DMS79 treated with DMSO at 0.1 percent for 48 hours (cell line): Measurements from ENCODE around the gene ATOH8.

Experiments used
- DNase-seq: peaks from one replicate; lab custom pipeline; 2025; lab: John Stamatoyannopoulos, UW

ATOH8 gene

DNA sequence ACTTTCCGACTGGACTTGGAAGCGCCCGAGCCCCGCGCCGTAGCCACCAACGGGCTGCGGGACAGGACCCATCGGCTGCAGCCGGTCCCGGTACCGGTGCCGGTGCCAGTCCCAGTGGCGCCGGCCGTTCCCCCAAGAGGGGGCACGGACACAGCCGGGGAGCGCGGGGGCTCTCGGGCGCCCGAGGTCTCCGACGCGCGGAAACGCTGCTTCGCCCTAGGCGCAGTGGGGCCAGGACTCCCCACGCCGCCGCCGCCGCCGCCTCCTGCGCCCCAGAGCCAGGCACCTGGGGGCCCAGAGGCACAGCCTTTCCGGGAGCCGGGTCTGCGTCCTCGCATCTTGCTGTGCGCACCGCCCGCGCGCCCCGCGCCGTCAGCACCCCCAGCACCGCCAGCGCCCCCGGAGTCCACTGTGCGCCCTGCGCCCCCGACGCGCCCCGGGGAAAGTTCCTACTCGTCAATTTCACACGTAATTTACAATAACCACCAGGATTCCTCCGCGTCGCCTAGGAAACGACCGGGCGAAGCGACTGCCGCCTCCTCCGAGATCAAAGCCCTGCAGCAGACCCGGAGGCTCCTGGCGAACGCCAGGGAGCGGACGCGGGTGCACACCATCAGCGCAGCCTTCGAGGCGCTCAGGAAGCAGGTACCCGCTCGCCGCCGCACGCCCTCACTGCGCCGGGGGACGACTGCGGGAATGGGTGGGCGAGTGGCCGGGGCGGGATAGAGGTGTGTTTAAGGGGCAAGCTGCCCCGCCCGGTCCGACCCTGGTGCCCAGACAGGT, 713 bp downstream of the ATOH8 start:
- DNase-seq = peak; percentile 59

GRCh38 chr2:85755122-85756027, 1.6 kb downstream of the ATOH8 start:
- peak; percentile 36 for DNase-seq

DNA sequence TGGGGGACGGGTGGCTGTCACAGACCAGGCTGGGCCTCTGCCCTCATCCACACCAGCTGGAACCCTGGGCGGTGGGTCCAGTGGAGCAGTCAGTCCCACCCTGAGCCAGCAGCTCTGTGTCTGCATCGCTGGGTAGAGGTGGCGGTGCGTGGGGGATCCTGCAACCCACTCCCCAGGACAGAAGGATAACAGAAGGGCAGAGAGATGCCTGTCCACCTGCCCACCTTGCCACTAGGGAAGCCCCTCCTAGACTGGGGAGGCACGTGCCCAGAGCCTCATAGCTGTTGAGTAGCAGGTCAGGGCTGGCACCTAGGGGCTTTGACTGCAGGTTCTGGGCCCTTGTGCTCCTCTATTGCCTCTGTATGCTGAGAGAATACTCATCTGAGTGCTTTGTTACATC, 2.4 kb downstream of the ATOH8 start:
- DNase-seq = no peak

- DNase-seq = peak; percentile 10
These were observed 3.1 kb downstream of the ATOH8 start for GRCh38 chr2:85756822-85757435.

GRCh38 chr2:85757860-85758259, 4.1 kb downstream of the ATOH8 start:
- DNase-seq = no peak

DNA sequence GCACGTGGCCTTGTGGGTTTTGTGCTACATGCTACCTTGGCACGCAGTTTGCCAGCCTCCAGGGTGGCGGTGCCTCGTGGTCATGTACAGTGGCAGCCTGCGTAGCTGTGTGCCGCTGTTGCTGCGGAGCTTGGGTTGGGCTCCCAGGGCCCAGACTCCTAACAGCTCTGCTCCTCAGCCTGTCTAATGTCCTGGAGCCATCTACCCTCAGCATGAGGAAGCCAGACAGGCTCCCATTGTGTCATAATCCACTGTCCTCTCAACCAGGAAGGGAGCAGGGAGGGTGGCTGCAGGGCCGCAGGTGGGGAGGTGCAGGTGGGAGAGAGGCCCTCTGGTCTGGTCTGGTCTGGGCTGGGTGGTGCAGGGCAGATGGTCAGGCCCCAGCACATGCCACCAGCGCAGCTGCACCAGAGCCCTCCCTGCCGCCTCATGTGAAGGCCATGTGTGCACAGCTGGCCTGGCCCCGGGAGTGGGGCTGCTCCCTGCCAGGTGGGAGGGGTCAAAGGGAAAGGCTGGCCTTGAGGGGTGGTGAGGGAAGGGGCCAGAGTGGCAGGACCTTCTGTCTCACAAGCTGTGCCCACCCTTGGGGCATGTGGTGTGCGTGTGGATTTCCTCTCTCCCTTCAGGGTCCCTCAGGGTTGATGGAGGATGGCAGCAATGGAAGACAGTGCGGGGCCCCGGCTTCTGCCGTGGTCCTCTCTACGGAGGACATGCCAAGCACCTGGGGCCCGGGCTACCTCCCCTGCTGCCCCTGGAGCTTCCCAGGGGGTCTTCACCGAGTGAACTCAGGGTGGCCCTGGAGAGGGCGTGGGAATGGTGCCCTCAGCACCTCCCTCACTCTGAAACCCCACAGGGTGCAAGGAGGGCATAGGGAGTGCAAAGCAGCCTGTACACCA, 4.8 kb downstream of the ATOH8 start:
- no peak for DNase-seq

- DNase-seq = no peak
These were observed 5.4 kb downstream of the ATOH8 start for GRCh38 chr2:85759257-85759613.

GRCh38 chr2:85760371-85760770, 6.6 kb downstream of the ATOH8 start:
- no peak for DNase-seq

GRCh38 chr2:85760872-85761271, 7.1 kb downstream of the ATOH8 start:
- no peak for DNase-seq

- no peak for DNase-seq
These were observed 7.7 kb downstream of the ATOH8 start for GRCh38 chr2:85761512-85761944.

GRCh38 chr2:85761946-85762345, 8.2 kb downstream of the ATOH8 start:
- no peak for DNase-seq

DNA sequence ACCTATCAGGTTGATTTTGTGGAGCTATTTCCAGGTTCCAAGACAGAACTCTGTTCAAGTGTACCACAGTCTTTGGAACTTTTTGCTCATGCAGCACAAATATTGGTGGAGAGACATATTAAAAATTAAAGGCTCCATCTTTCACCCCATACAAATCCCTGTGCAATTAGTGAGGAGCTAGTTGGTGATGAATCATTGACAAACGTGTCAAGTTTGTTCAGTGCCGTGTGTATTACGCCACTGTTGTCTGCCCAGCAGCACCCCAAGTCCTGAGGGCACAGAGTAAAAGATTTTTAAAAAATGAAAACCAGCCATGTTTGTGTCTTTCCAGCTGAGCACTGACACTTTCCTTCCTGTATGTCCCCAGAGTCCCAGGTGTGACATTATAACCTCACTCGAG, 9.3 kb downstream of the ATOH8 start:
- no peak for DNase-seq

DNA sequence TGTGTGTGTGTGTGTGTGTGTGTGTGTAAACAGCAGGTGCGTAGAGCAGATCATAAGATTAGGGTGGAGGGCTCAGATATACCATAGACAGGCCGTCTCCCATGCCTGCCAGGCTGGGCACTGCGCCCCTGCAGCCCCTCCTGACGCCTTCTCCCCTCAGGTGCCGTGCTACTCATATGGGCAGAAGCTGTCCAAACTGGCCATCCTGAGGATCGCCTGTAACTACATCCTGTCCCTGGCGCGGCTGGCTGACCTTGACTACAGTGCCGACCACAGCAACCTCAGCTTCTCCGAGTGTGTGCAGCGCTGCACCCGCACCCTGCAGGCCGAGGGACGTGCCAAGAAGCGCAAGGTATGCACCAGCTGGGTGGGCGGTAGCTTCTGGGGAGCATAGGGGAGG, 10.0 kb downstream of the ATOH8 start:
- peak; percentile 21 for DNase-seq

DNA sequence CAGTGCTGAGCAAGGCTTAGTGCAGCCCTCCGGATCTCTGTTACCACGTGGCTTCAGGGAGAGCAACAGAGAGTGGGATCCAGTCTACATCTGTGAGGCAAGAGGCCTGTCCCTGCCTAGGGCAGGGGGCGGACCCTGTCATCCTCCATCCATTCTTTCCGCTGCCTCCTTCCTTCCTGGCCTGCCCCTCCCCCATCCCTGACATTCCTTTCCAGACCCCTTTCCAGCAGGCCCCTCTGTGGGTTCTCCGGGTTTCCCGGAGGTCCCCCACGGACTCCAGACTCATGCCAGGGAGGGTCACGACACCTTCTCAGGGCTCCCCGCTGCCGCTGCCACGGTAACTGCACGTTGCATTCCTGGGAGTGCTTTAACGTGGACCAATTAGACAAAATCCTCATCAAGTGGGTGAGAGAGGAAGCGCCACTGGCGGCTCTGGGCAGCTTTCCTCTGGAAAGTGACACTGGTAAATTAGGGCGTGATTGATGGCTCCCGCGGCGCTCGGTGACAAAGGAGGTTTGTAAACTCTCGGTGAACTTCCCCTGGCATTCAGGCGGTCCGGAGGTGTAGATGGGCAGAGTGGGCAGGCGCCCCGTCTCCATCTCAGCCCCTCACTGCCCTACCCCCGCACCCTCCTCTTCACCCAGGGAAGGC, 11.4 kb downstream of the ATOH8 start:
- DNase-seq = peak; percentile 69

DNA sequence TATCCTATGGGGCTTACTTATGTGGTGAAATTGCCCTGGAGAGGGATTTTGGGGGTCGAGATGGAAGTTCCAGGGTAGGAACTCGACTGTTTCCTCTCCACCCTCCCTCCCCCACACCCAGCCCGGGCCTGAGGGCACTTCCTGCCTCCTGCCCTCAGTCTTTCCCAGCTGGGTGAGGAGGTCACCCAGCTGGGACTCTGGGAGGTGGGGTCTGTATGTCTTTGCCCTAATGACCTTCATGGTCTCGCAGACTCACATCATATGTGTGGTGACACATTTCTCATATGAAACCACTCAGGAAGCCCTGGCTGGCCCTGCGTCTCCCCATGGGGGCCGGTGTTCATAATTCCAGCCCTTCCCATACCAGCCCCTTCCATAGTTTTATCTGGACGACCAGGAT, 12.4 kb downstream of the ATOH8 start:
- no peak for DNase-seq

- no peak for DNase-seq
These were observed 14.2 kb downstream of the ATOH8 start for GRCh38 chr2:85767803-85768665.

- DNase-seq = peak; percentile 86
These were observed 14.9 kb downstream of the ATOH8 start for GRCh38 chr2:85768713-85769112.

GRCh38 chr2:85769236-85769982, 15.6 kb downstream of the ATOH8 start:
- DNase-seq = peak; percentile 92

- no peak for DNase-seq
These were observed 16.2 kb downstream of the ATOH8 start for GRCh38 chr2:85769983-85770362.

DNA sequence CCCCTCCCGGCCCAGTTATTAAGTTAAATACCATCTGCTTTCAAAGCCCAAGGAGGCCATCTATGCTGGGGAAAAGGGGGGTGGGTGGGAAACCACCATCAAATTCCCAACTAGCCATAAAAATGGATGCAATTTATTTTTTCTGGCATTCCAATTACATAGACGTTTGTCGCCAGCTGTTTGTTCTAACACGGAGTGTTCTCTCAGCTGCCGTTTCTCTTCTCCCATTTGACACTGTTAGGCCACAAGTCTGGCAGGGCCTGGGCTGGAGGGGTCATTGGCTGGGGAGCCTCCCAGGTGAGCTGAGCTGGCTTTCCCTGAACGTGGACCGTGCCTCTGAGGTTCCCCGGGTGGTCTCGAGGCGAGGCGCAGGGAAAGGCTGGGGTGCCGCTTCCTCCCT, 16.6 kb downstream of the ATOH8 start:
- no peak for DNase-seq
